HepG2 (cell line): ENCODE data around the gene PLA1A. TPM values are rescaled to one million over a fixed set of nuclear protein-coding genes. Genes with fewer than 3 reads are reported as not detected.

ENCODE experiments used
- ATAC-seq: fragments of 200-7000 bp; cut with Tn5 transposase; 3 replicates; pipeline ENCODE4 v1.9.1; 2020; ENCODE audit warnings: mild to moderate bottlenecking, moderate library complexity
- BruUV-seq: library from RNA; stranded (reverse); fragments of 400-500 nt; replicated peaks from 2 replicates; lab custom pipeline; 2021; lab: Mats Ljungman, UMichigan
- CTCF ChIA-PET: fragments of 300-600 bp; formaldehyde crosslinking; extraction: SDS; loops from one replicate; lab custom pipeline; 2021; ENCODE audit warnings: low total read pairs, inconsistent platforms, low intra/inter-chr PET ratio; lab: Yijun Ruan, JAX
- POLR2A ChIA-PET: fragments of 350-600 bp; sonication (Branson Sonifier 250); formaldehyde crosslinking; loops from one replicate; lab custom pipeline; 2020; ENCODE audit warnings: antibody characterized with exemption, inconsistent platforms; lab: Yijun Ruan, JAX
- DNase-seq: peaks from one replicate; pipeline ENCODE4 v3.0.0-alpha.2; 2015; ENCODE audit warnings: low spot score
- FAIRE-seq: peaks from 3 replicates; lab custom pipeline; 2011; peaks lifted over from hg19 to GRCh38; lab: Jason Lieb, UNC
- H2AFZ ChIP-seq: one replicate; pipeline ENCODE4 v1.6.1; 2011; ENCODE audit warnings: low read length, inconsistent platforms
- H3K27ac ChIP-seq: fragments of 300-600 bp; 3 replicates; pipeline ENCODE4 v1.8.0; 2011; ENCODE audit warnings: mixed run types, mild to moderate bottlenecking, mixed read lengths, low read length, inconsistent platforms; ENCODE audit not compliant: insufficient read depth; ENCODE audit errors: extremely low read length
- H3K27me3 ChIP-seq, 2 experiments: fragments of 200-600 bp in 1 of 2; 2 replicates in 1 of 2; 3 replicates in 1 of 2; pipeline versions ENCODE4 v1.6.0 to v1.8.0; 2011; ENCODE audit warnings: low read length in 2 of 2, mild to moderate bottlenecking in 2 of 2, moderate library complexity in 2 of 2, inconsistent platforms in 1 of 2; ENCODE audit not compliant: insufficient read depth in 2 of 2, control insufficient read depth in 1 of 2
- H3K36me3 ChIP-seq, 2 experiments: fragments of 200-600 bp in 1 of 2; replicated peaks in 1 of 2; 2 replicates in 1 of 2; 3 replicates in 1 of 2; pipeline versions ENCODE4 v1.5.1 to v1.8.0; 2011; ENCODE audit warnings: low read length in 2 of 2, inconsistent platforms in 1 of 2; ENCODE audit not compliant: insufficient read depth in 2 of 2, control insufficient read depth in 1 of 2
- H3K4me1 ChIP-seq: 2 replicates; pipeline ENCODE4 v1.5.1; 2012; ENCODE audit warnings: low read length, inconsistent platforms; ENCODE audit not compliant: insufficient read depth
- H3K4me2 ChIP-seq: 2 replicates; pipeline ENCODE4 v1.6.0; 2011; ENCODE audit warnings: low read depth, low read length, inconsistent platforms
- H3K4me3 ChIP-seq, 3 experiments: fragments of 200-600 bp in 1 of 3; sonication (generic), shearing (Covaris generic) in 1 of 3; replicated peaks in 1 of 3; 2 replicates each; pipeline ENCODE4 v1.5.1; 2011 to 2016; ENCODE audit warnings: low read length in 3 of 3, inconsistent platforms in 2 of 3, low read depth in 2 of 3, mild to moderate bottlenecking in 2 of 3, control low read depth in 1 of 3, mixed read lengths in 1 of 3; ENCODE audit not compliant: insufficient read depth in 1 of 3
- H3K79me2 ChIP-seq: one replicate; pipeline ENCODE4 v1.6.1; 2011; ENCODE audit warnings: low read length, inconsistent platforms; ENCODE audit not compliant: insufficient read depth
- H3K9ac ChIP-seq: 2 replicates; pipeline ENCODE4 v1.6.0; 2011; ENCODE audit warnings: mild to moderate bottlenecking, low read depth, low read length, inconsistent platforms; ENCODE audit not compliant: insufficient read depth
- H3K9me3 ChIP-seq: 2 replicates; pipeline ENCODE4 v1.5.1; 2012; ENCODE audit warnings: mild to moderate bottlenecking, low read length
- H4K20me1 ChIP-seq: 2 replicates; pipeline ENCODE4 v1.6.0; 2011; ENCODE audit warnings: inconsistent platforms, mild to moderate bottlenecking, low read length, moderate library complexity; ENCODE audit not compliant: insufficient read depth
- GTF3A ChIP-seq: sonication (generic); formaldehyde crosslinking; conservative IDR thresholded peaks from 2 replicates; pipeline ENCODE4 v1.4.0; 2020; ENCODE audit warnings: mild to moderate bottlenecking, missing genetic modification reagents
- MXI1 ChIP-seq: IDR thresholded peaks from 3 replicates; pipeline ENCODE4 v1.6.1; 2012; ENCODE audit warnings: low read depth, low read length, inconsistent platforms, borderline replicate concordance
- NR2F2 ChIP-seq: IDR thresholded peaks from 2 replicates; pipeline ENCODE4 v1.6.1; 2012; ENCODE audit warnings: low read depth, inconsistent platforms, borderline replicate concordance
- POGZ ChIP-seq: sonication (generic); formaldehyde crosslinking; IDR thresholded peaks from 2 replicates; pipeline ENCODE4 v1.4.0; 2020; ENCODE audit warnings: mild to moderate bottlenecking, missing genetic modification reagents
- ZNF263 ChIP-seq: sonication (generic); formaldehyde crosslinking; IDR thresholded peaks from 2 replicates; pipeline ENCODE4 v1.4.0; 2020; ENCODE audit warnings: missing genetic modification reagents
- ZNF382 ChIP-seq: sonication (generic); formaldehyde crosslinking; IDR thresholded peaks from 2 replicates; pipeline ENCODE4 v1.5.0; 2020; ENCODE audit warnings: missing genetic modification reagents, mild to moderate bottlenecking, borderline replicate concordance
- ZNF761 ChIP-seq: sonication (generic); formaldehyde crosslinking; conservative IDR thresholded peaks from 2 replicates; pipeline ENCODE4 v1.4.0; 2020; ENCODE audit warnings: mild to moderate bottlenecking, missing genetic modification reagents
- ZNF800 ChIP-seq: sonication (generic); formaldehyde crosslinking; IDR thresholded peaks from 2 replicates; pipeline ENCODE4 v1.4.0; 2020; ENCODE audit warnings: missing genetic modification reagents
- WGBS: methylation state at CpG from one replicate; pipeline ENCODE4 v1.1.6; 2017; ENCODE audit warnings: low lambda C conversion rate; 5-methylcytosine and 5-hydroxymethylcytosine counted together
- in situ Hi-C: cut with HindIII; loops from 2 replicates; pipeline ENCODE4 v1.10.0; 2017; ENCODE audit warnings: low pct_unique_long_range_greater_than_20kb; ENCODE audit not compliant: extremely low pct_ligation_motif_present
- intact Hi-C: fragments of 100-400 bp; cut with micrococcal nuclease; formaldehyde crosslinking; loops from one replicate; pipeline ENCODE4 v1.10.0; 2022; ENCODE audit not compliant: unreplicated experiment
- polyA plus RNA-seq, 8 experiments: library from polyadenylated mRNA; depleted of rRNA in 3 of 8; stranded (reverse) in 7 of 8; unstranded in 1 of 8; fragments of >200 nt; fragmentation: Illumina TruSeq in 4 of 8; extraction: Trizol in 4 of 8; gene quantifications; 2 replicates each; pipeline versions ENCODE4 v1.2.1 to v1.2.3, GENCODE V29; 2011 to 2016; ENCODE audit warnings: low read depth in 4 of 8, missing spikeins in 1 of 8, mixed read lengths in 1 of 8; ENCODE audit not compliant: insufficient read depth in 1 of 8
- total RNA-seq, 5 experiments: library from RNA; depleted of rRNA; stranded (reverse); fragments of >200 nt; fragmentation: Illumina TruSeq; extraction: Trizol; gene quantifications; 2 replicates each; pipeline ENCODE4 v1.2.3, GENCODE V29; 2016; ENCODE audit warnings: low read depth in 1 of 5
- TF ChIP-seq, protein P1 (sequence below): sonication (generic); formaldehyde crosslinking; IDR thresholded peaks from 2 replicates; pipeline ENCODE4 v1.4.0; 2020; ENCODE audit warnings: missing genetic modification reagents; ENCODE audit errors: not compliant biosample characterization
- TF ChIP-seq, protein P2 (sequence below): IDR thresholded peaks from 2 replicates; pipeline ENCODE4 v1.6.1; 2018; ENCODE audit warnings: missing genetic modification reagents, mild to moderate bottlenecking, missing compliant biosample characterization
- TF ChIP-seq, protein P3 (sequence below), 2 experiments: IDR thresholded peaks; 2 replicates each; pipeline ENCODE4 v1.6.1; 2011 to 2012; ENCODE audit warnings: low read length in 2 of 2, borderline replicate concordance in 1 of 2, low read depth in 1 of 2, mild to moderate bottlenecking in 1 of 2, moderate library complexity in 1 of 2
- TF ChIP-seq, protein P4 (sequence below): sonication (generic); formaldehyde crosslinking; IDR thresholded peaks from 2 replicates; pipeline ENCODE4 v1.4.0; 2020; ENCODE audit warnings: low read depth, mild to moderate bottlenecking, missing genetic modification reagents

Gene PLA1A
- total and polyA plus RNA-seq, 2 of the 13 experiments (the other 11 are each of a cell fraction or from before 2014, with no cell fraction given) = 0.11 to 0.18 TPM

DNA sequence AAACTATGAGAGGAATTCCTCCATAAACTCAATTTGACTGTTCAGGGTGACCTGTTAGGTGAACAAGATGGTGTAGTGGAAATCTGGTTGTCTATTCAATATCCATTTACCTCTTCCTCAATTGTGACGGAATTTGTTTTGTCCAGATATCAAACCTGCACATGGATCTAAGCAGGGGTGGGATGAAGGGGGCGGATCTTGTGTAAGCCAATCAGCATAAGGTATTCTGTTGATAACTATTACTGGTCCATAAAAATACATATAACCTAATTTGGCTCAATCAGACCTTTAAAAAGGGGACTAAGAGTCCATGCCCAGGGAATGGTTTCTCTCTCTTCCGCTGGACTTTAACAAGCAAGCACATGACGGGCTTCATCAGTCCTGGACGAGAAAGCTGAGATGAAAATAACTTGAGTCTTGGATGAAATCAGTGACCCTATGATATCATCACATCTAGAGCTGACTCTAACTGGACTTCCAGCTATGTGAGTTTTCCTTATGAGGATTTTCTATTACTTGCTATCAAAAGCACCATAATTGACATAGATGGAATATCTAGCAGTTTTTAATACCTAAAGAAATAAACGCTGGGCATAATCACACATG is 68.4 kb downstream of the PLA1A start:
- POLR2A ChIA-PET = no interaction called here
- Histone ChIP-seq H3K9ac (no peak overlapping the region), H3K9me3 (no peaks in the 10 kb centered on the region), H4K20me1 (no peaks in the 10 kb centered on the region), H3K4me1 (no peaks in the 10 kb centered on the region), H2AFZ (no peak overlapping the region), H3K4me3 (no peak overlapping the region), H3K36me3 (no peaks in the 10 kb centered on the region), H3K4me2 (no peak overlapping the region), H3K27me3 (no peaks in the 10 kb centered on the region), H3K27ac (no peak overlapping the region), H3K79me2 (no peaks in the 10 kb centered on the region)
- no TSS peak for BruUV-seq
- FAIRE-seq = no peak
- in situ Hi-C loops = no loop called here
- DNase-seq = no peak
- no peak for TF ChIP-seq GTF3A (CRISPR knock-in tag)
- no peak for TF ChIP-seq ZNF382 (CRISPR knock-in tag)
- TF ChIP-seq MXI1 = no peak
- TF ChIP-seq, protein P1, sequence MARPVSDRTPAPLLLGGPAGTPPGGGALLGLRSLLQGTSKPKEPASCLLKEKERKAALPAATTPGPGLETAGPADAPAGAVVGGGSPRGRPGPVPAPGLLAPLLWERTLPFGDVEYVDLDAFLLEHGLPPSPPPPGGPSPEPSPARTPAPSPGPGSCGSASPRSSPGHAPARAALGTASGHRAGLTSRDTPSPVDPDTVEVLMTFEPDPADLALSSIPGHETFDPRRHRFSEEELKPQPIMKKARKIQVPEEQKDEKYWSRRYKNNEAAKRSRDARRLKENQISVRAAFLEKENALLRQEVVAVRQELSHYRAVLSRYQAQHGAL (CRISPR knock-in tag) = no peak
- no peak for TF ChIP-seq ZNF263 (CRISPR knock-in tag)
- TF ChIP-seq ZNF800 = no peak
- no peak for TF ChIP-seq NR2F2
- TF ChIP-seq, protein P2, sequence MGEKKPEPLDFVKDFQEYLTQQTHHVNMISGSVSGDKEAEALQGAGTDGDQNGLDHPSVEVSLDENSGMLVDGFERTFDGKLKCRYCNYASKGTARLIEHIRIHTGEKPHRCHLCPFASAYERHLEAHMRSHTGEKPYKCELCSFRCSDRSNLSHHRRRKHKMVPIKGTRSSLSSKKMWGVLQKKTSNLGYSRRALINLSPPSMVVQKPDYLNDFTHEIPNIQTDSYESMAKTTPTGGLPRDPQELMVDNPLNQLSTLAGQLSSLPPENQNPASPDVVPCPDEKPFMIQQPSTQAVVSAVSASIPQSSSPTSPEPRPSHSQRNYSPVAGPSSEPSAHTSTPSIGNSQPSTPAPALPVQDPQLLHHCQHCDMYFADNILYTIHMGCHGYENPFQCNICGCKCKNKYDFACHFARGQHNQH (CRISPR knock-in tag) = no peak
- TF ChIP-seq, protein P3, sequence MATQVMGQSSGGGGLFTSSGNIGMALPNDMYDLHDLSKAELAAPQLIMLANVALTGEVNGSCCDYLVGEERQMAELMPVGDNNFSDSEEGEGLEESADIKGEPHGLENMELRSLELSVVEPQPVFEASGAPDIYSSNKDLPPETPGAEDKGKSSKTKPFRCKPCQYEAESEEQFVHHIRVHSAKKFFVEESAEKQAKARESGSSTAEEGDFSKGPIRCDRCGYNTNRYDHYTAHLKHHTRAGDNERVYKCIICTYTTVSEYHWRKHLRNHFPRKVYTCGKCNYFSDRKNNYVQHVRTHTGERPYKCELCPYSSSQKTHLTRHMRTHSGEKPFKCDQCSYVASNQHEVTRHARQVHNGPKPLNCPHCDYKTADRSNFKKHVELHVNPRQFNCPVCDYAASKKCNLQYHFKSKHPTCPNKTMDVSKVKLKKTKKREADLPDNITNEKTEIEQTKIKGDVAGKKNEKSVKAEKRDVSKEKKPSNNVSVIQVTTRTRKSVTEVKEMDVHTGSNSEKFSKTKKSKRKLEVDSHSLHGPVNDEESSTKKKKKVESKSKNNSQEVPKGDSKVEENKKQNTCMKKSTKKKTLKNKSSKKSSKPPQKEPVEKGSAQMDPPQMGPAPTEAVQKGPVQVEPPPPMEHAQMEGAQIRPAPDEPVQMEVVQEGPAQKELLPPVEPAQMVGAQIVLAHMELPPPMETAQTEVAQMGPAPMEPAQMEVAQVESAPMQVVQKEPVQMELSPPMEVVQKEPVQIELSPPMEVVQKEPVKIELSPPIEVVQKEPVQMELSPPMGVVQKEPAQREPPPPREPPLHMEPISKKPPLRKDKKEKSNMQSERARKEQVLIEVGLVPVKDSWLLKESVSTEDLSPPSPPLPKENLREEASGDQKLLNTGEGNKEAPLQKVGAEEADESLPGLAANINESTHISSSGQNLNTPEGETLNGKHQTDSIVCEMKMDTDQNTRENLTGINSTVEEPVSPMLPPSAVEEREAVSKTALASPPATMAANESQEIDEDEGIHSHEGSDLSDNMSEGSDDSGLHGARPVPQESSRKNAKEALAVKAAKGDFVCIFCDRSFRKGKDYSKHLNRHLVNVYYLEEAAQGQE (IDR thresholded peaks at IDR 0.05; ENCODE audit: borderline replicate concordance in 1 of 2, low read depth in 1 of 2, low read length in 2 of 2) = no peak
- no peak for TF ChIP-seq POGZ (CRISPR knock-in tag)
- TF ChIP-seq ZNF761 (CRISPR knock-in tag) = no peak
- TF ChIP-seq, protein P4, sequence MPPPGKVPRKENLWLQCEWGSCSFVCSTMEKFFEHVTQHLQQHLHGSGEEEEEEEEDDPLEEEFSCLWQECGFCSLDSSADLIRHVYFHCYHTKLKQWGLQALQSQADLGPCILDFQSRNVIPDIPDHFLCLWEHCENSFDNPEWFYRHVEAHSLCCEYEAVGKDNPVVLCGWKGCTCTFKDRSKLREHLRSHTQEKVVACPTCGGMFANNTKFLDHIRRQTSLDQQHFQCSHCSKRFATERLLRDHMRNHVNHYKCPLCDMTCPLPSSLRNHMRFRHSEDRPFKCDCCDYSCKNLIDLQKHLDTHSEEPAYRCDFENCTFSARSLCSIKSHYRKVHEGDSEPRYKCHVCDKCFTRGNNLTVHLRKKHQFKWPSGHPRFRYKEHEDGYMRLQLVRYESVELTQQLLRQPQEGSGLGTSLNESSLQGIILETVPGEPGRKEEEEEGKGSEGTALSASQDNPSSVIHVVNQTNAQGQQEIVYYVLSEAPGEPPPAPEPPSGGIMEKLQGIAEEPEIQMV = no peak
- CTCF ChIA-PET = no interaction called here
- no peak for ATAC-seq
- intact Hi-C loops = no loop called here
- 96% methylated on average over 6 of the region's 6 CpGs for WGBS
